ENCODE measurements around the gene SLF2.

The SLF2 gene

GRCh38 chr10:101000127-101000914, 87.6 kb downstream of the SLF2 start:
- peak; percentile 63 for DNase-seq (ENCODE audit: low read depth, low spot score)

GRCh38 chr10:101000915-101001658, 88.3 kb downstream of the SLF2 start:
- peak; percentile 89 for DNase-seq (ENCODE audit: low read depth, low spot score)

GRCh38 chr10:101001659-101002035, 88.9 kb downstream of the SLF2 start:
- no peak for DNase-seq (ENCODE audit: low read depth, low spot score)

- DNase-seq (ENCODE audit: low read depth, low spot score), result no peak
Measured at GRCh38 chr10:101002456-101002855, 89.7 kb downstream of the SLF2 start.

GRCh38 chr10:101003639-101004206, 91.0 kb downstream of the SLF2 start:
- no peak for DNase-seq (ENCODE audit: low read depth, low spot score)

- DNase-seq (ENCODE audit: low read depth, low spot score), result no peak
Measured at GRCh38 chr10:101005361-101005760, 92.6 kb downstream of the SLF2 start.

- no peak for DNase-seq (ENCODE audit: low read depth, low spot score)
Measured at GRCh38 chr10:101005869-101006567, 93.3 kb downstream of the SLF2 start.

GRCh38 chr10:101006593-101007098, 93.9 kb downstream of the SLF2 start:
- DNase-seq (ENCODE audit: low read depth, low spot score), result no peak

- no peak for DNase-seq (ENCODE audit: low read depth, low spot score)
Measured at GRCh38 chr10:101007099-101007711, 94.4 kb downstream of the SLF2 start.

- no peak for DNase-seq (ENCODE audit: low read depth, low spot score)
Measured at GRCh38 chr10:101007915-101008822, 95.4 kb downstream of the SLF2 start.

- DNase-seq (ENCODE audit: low read depth, low spot score), result no peak
Measured at GRCh38 chr10:101008823-101009423, 96.2 kb downstream of the SLF2 start.

GRCh38 chr10:101010329-101010728, 97.6 kb downstream of the SLF2 start:
- DNase-seq (ENCODE audit: low read depth, low spot score), result no peak

- peak; percentile 37 for DNase-seq (ENCODE audit: low read depth, low spot score)
Measured at GRCh38 chr10:101011517-101012423, 99.0 kb downstream of the SLF2 start.

- peak; percentile 96 for DNase-seq (ENCODE audit: low read depth, low spot score)
Measured at GRCh38 chr10:101012525-101013364, 100.0 kb downstream of the SLF2 start.

GRCh38 chr10:101013365-101013825, 100.6 kb downstream of the SLF2 start:
- DNase-seq (ENCODE audit: low read depth, low spot score), result no peak

- DNase-seq (ENCODE audit: low read depth, low spot score), result peak; percentile 85
Measured at GRCh38 chr10:101014230-101014884, 101.6 kb downstream of the SLF2 start.

Data from astrocyte of the hippocampus (primary cell).